Breast epithelium (tissue), 3 donors: ENCODE results near the gene A4GNT.

Experiments used
- CTCF ChIP-seq, 3 donors: fragments of 450-650 bp; IDR thresholded peaks; one replicate each; pipeline ENCODE4 v1.5.1; 2016 to 2017; ENCODE audit warnings: antibody characterized with exemption in 3 of 3, mild to moderate bottlenecking in 3 of 3, moderate library complexity in 3 of 3
- POLR2A ChIP-seq: fragments of 450-650 bp; IDR thresholded peaks from one replicate; pipeline ENCODE4 v1.6.1; 2016; ENCODE audit warnings: antibody characterized with exemption, mild to moderate bottlenecking, moderate library complexity
- POLR2AphosphoS5 ChIP-seq, 3 donors: sonication (generic); formaldehyde crosslinking; IDR thresholded peaks; one replicate each; pipeline ENCODE4 v1.6.1; 2017; ENCODE audit warnings: antibody characterized with exemption in 3 of 3

DNA sequence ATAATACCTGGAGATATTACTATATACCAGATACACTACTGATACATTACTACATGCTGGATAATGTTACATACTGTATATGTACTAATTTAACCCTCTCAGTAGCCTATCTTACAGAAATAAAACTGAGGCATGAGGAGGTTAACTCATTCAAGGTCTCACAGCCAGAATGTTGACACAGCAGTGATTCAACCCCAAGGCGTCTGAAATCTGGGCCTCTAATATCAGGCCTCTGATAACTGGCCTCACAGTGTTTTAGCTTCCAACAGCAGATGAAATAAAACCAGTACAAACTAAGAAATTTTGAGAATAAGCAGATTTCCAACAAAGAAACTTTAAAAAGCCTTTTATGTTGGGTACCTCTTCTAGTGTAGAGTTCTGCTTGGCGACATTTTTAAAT, 40.2 kb downstream of the A4GNT start:
- no peak for TF ChIP-seq CTCF (IDR thresholded peaks at IDR 0.05)
- TF ChIP-seq POLR2A: no peak
- no peak for TF ChIP-seq POLR2AphosphoS5 (IDR thresholded peaks at IDR 0.05)
